PC-3 (cell line): Measurements from ENCODE around the gene IL20RB. TPM values are rescaled to one million over a fixed set of nuclear protein-coding genes. Genes with fewer than 3 reads are reported as not detected.

ENCODE experiments used
- ATAC-seq: fragments of 200-7000 bp; cut with Tn5 transposase; 2 replicates; pipeline ENCODE4 v1.9.1; 2020; ENCODE audit warnings: mild to moderate bottlenecking, moderate library complexity
- BruUV-seq: library from RNA; stranded (reverse); fragments of 400-500 nt; replicated peaks from 2 replicates; lab custom pipeline; 2021; lab: Mats Ljungman, UMichigan
- CTCF ChIA-PET: fragments of 300-600 bp; sonication (Branson Sonifier 250); formaldehyde crosslinking; loops from one replicate; lab custom pipeline; 2022; ENCODE audit warnings: antibody characterized with exemption; lab: Charles Lee
- POLR2A ChIA-PET: fragments of 300-600 bp; sonication (Branson Sonifier 250); formaldehyde crosslinking; loops from one replicate; lab custom pipeline; 2022; ENCODE audit warnings: antibody characterized with exemption; ENCODE audit not compliant: unreplicated experiment; lab: Charles Lee
- DNase-seq: peaks from one replicate; pipeline ENCODE4 v3.0.0-alpha.2; 2015
- H2AFZ ChIP-seq: fragments of 300-600 bp; sonication (generic); 2 replicates; pipeline ENCODE4 v1.6.0; 2016; ENCODE audit warnings: antibody characterized with exemption, low read length
- H3F3A ChIP-seq: fragments of 300-600 bp; sonication (generic); one replicate; pipeline ENCODE4 v1.6.0; 2017; ENCODE audit warnings: antibody characterized with exemption, low read length, control low read depth, mild to moderate bottlenecking; ENCODE audit not compliant: unreplicated experiment
- H3K27ac ChIP-seq: fragments of 300-600 bp; sonication (generic); 2 replicates; pipeline ENCODE4 v1.5.1; 2016; ENCODE audit warnings: mild to moderate bottlenecking, low read length
- H3K27me3 ChIP-seq: fragments of 300-600 bp; sonication (generic); 2 replicates; pipeline ENCODE4 v1.6.1; 2016; ENCODE audit warnings: low read length, mixed read lengths
- H3K36me3 ChIP-seq: fragments of 300-600 bp; sonication (generic); 2 replicates; pipeline ENCODE4 v1.6.1; 2016; ENCODE audit warnings: low read depth, mixed run types, low read length, mixed read lengths
- H3K4me1 ChIP-seq: fragments of 300-600 bp; sonication (generic); 2 replicates; pipeline ENCODE4 v1.5.1; 2016; ENCODE audit warnings: low read length; ENCODE audit not compliant: insufficient read depth
- H3K4me2 ChIP-seq: fragments of 300-600 bp; sonication (generic); 2 replicates; pipeline ENCODE4 v1.6.0; 2016; ENCODE audit warnings: low read length
- H3K4me3 ChIP-seq: fragments of 300-600 bp; sonication (generic); 2 replicates; pipeline ENCODE4 v1.5.1; 2016; ENCODE audit warnings: mild to moderate bottlenecking, low read length, mixed read lengths
- H3K79me2 ChIP-seq: fragments of 300-600 bp; sonication (generic); 2 replicates; pipeline ENCODE4 v1.6.1; 2017; ENCODE audit warnings: low read length, mixed read lengths
- H3K9ac ChIP-seq: fragments of 300-600 bp; sonication (generic); 2 replicates; pipeline ENCODE4 v1.6.0; 2016; ENCODE audit warnings: mild to moderate bottlenecking, low read length
- H3K9me2 ChIP-seq: fragments of 300-600 bp; sonication (generic); replicated peaks from 2 replicates; pipeline ENCODE4 v1.6.1; 2016; ENCODE audit warnings: mixed run types, low read length, mixed read lengths
- H3K9me3 ChIP-seq: fragments of 300-600 bp; sonication (generic); 2 replicates; pipeline ENCODE4 v1.6.1; 2016; ENCODE audit warnings: low read length, mixed read lengths
- H4K20me1 ChIP-seq: fragments of 300-600 bp; sonication (generic); 2 replicates; pipeline ENCODE4 v1.6.1; 2016; ENCODE audit warnings: low read length, mixed read lengths
- EZH2 ChIP-seq: fragments of 300-600 bp; sonication (generic); IDR thresholded peaks from one replicate; pipeline ENCODE4 v1.6.1; 2017; ENCODE audit warnings: antibody characterized with exemption, mild to moderate bottlenecking, low read length; ENCODE audit not compliant: unreplicated experiment
- EZH2phosphoT487 ChIP-seq: fragments of 300-600 bp; sonication (generic); IDR thresholded peaks from 2 replicates; pipeline ENCODE4 v1.6.1; 2018; ENCODE audit warnings: mild to moderate bottlenecking, antibody characterized with exemption, low read length, borderline replicate concordance
- intact Hi-C: fragments of 100-400 bp; cut with micrococcal nuclease; formaldehyde crosslinking; loops from 2 replicates; pipeline ENCODE4 v1.9.0; 2023
- total RNA-seq: library from RNA; depleted of rRNA; stranded (reverse); fragments of >200 nt; gene quantifications from 2 replicates; pipeline ENCODE4 v1.2.3, GENCODE V29; 2014
- TF ChIP-seq, protein P1 (sequence below): fragments of 300-600 bp; sonication (generic); conservative IDR thresholded peaks from 2 replicates; pipeline ENCODE4 v1.5.1; 2017; ENCODE audit warnings: antibody characterized with exemption, low read depth, mild to moderate bottlenecking, low read length

IL20RB gene
- total RNA-seq, 1 experiment from 2014 or later: 0.73 TPM

DNA sequence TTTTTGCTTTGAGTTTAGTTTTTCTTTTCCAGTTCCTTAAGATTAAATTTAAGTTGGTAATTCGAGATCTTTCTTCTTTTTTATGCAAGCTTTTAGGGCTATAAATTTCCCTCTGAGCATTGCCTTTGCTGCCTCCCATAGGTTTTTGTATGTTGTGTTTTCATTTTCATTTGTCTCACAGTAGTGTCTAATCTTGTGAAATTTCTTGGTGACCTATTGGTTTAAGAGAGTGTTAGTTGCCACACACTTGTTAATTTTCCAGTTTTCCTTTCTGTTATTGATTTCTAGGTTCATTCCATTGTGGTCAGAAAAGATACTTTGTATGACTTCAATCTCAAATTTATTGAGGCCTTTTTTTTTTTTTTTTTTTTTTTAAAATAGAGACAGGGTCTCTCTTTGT is 18.3 kb upstream of the IL20RB start:
- Histone ChIP-seq H3K27ac (no peak overlapping the region), H2AFZ (no peak overlapping the region), H3K4me1 (peaks cover 7% of the 10 kb centered on the region; the same call in 1 of the 2 replicates), H3K9me3 (no peaks in the 10 kb centered on the region), H3K79me2 (peaks cover 35% of the 10 kb centered on the region), H3K4me2 (no peak overlapping the region), H3K4me3 (no peak overlapping the region), H3K36me3 (peaks cover 5% of the 10 kb centered on the region; the same call in 1 of the 2 replicates), H3F3A (no peaks in the 10 kb centered on the region), H3K27me3 (no peaks in the 10 kb centered on the region), H3K9me2 (no peaks in the 10 kb centered on the region), H4K20me1 (no peaks in the 10 kb centered on the region), H3K9ac (no peak overlapping the region)
- intact Hi-C loops: loop anchor here (10.0 kb wide), 2 partner anchors 75 to 185 kb away; partner anchors contain the start of genes NCK1 and STAG1
- TF ChIP-seq EZH2 (no peak), EZH2phosphoT487 (no peak)
- TF ChIP-seq, protein P1, sequence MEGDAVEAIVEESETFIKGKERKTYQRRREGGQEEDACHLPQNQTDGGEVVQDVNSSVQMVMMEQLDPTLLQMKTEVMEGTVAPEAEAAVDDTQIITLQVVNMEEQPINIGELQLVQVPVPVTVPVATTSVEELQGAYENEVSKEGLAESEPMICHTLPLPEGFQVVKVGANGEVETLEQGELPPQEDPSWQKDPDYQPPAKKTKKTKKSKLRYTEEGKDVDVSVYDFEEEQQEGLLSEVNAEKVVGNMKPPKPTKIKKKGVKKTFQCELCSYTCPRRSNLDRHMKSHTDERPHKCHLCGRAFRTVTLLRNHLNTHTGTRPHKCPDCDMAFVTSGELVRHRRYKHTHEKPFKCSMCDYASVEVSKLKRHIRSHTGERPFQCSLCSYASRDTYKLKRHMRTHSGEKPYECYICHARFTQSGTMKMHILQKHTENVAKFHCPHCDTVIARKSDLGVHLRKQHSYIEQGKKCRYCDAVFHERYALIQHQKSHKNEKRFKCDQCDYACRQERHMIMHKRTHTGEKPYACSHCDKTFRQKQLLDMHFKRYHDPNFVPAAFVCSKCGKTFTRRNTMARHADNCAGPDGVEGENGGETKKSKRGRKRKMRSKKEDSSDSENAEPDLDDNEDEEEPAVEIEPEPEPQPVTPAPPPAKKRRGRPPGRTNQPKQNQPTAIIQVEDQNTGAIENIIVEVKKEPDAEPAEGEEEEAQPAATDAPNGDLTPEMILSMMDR: no peak
- DNase-seq: no peak
- CTCF ChIA-PET: no interaction called here
- POLR2A ChIA-PET: no interaction called here
- ATAC-seq: no peak
- no TSS peak for BruUV-seq

DNA sequence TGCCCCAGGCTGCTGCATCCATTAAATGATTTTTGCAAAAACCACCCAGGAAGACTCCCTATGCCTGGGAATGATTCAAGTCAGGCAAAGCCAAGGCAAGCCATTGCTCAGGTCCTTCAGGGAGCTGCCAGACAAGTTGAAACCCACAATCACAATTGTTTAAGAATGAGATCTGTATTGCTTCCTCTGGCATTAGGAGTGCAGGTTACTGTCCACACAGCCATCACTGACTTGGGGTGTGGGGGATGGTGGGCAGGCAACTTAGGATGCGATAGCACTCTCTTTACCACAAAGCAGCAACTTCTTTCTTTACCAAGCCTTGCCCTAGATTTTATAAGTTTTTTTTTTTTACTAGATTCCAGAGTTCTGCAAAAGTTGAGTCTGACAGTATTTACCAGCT is 15.0 kb upstream of the IL20RB start:
- H3K9me3 ChIP-seq: no peaks in the 10 kb centered on the region
- H3K9me2 ChIP-seq: no peaks in the 10 kb centered on the region
- no TSS peak for BruUV-seq
- ChIA-PET CTCF (no interaction called here), POLR2A (no interaction called here)
- H3K27ac ChIP-seq: no peak overlapping the region
- H3K4me3 ChIP-seq: no peak overlapping the region
- H3F3A ChIP-seq: no peaks in the 10 kb centered on the region
- H3K4me2 ChIP-seq: no peak overlapping the region
- ATAC-seq (no peak), DNase-seq (no peak)
- TF ChIP-seq EZH2phosphoT487: no peak
- no peak for TF ChIP-seq EZH2
- TF ChIP-seq, protein P1: no peak
- intact Hi-C loops: no loop called here
- H3K27me3 ChIP-seq: no peaks in the 10 kb centered on the region
- H3K9ac ChIP-seq: no peak overlapping the region
- H3K79me2 ChIP-seq: peaks cover 26% of the 10 kb centered on the region
- H3K4me1 ChIP-seq: peaks cover 7% of the 10 kb centered on the region; the same call in 1 of the 2 replicates
- H2AFZ ChIP-seq: no peak overlapping the region
- peaks cover 5% of the 10 kb centered on the region; the same call in 1 of the 2 replicates for H3K36me3 ChIP-seq
- H4K20me1 ChIP-seq: no peaks in the 10 kb centered on the region

DNA sequence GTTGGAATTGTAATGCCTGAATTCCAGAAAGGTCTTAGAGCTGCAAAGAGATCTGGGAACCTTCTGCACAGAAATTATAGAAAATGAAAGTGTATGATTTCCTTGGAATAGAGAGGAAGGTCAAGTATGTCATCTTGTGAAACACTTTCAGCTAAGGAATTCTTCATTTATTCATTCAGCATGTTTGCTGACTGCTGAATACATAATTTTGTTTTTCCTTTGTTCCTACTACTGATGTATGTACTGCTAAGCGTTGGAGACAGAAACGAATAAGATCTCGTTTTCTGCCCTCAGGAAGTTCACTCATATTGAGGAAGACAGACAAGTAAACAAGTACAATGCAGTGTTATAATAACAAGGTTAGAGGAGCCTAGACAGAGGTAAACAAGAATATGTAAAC is 14.3 kb upstream of the IL20RB start:
- H4K20me1 ChIP-seq: no peaks in the 10 kb centered on the region
- DNase-seq (no peak), ATAC-seq (no peak)
- no peak overlapping the region for H2AFZ ChIP-seq
- H3K79me2 ChIP-seq: peaks cover 19% of the 10 kb centered on the region
- no peaks in the 10 kb centered on the region for H3K9me3 ChIP-seq
- H3K27me3 ChIP-seq: no peaks in the 10 kb centered on the region
- peaks cover 2% of the 10 kb centered on the region; the same call in 1 of the 2 replicates for H3K4me1 ChIP-seq
- no peak overlapping the region for H3K4me3 ChIP-seq
- no peak overlapping the region for H3K27ac ChIP-seq
- no TSS peak for BruUV-seq
- H3K9me2 ChIP-seq: no peaks in the 10 kb centered on the region
- CTCF ChIA-PET: no interaction called here
- POLR2A ChIA-PET: no interaction called here
- H3F3A ChIP-seq: no peaks in the 10 kb centered on the region
- TF ChIP-seq, protein P1: no peak
- intact Hi-C loops: no loop called here
- H3K9ac ChIP-seq: no peak overlapping the region
- H3K36me3 ChIP-seq: peaks cover 5% of the 10 kb centered on the region; the same call in 1 of the 2 replicates
- H3K4me2 ChIP-seq: no peak overlapping the region
